H7 (cell line): ENCODE results near the gene CTDP1. TPM values are rescaled to one million over a fixed set of nuclear protein-coding genes. Genes with fewer than 3 reads are reported as not detected.
"Not testable (repeated sequence)": the region's sequence is repeated elsewhere in the genome, so short reads cannot be mapped to it uniquely, and the experiment has no call there.

Source experiments
- DNase-seq: peaks from one replicate; pipeline ENCODE4 v3.0.0; 2012
- H3K27me3 ChIP-seq: 2 replicates; pipeline ENCODE4 v1.6.0; 2011; ENCODE audit warnings: mild to moderate bottlenecking, low read length; ENCODE audit not compliant: control insufficient read depth, insufficient read depth
- H3K36me3 ChIP-seq: replicated peaks from 2 replicates; pipeline ENCODE4 v1.5.1; 2011; ENCODE audit warnings: low read length; ENCODE audit not compliant: control insufficient read depth, insufficient read depth
- H3K4me3 ChIP-seq: 2 replicates; pipeline ENCODE4 v1.5.1; 2011; ENCODE audit warnings: low read depth, mild to moderate bottlenecking, control low read depth, low read length, moderate library complexity; ENCODE audit not compliant: insufficient read depth
- total RNA-seq: library from RNA; depleted of rRNA; stranded (reverse); fragments of >200 nt; shearing (Covaris generic); gene quantifications from 2 replicates; pipeline ENCODE4 v1.2.3, GENCODE V29; 2014

Gene CTDP1
- total RNA-seq, 1 experiment from 2014 or later, result 38.9 TPM

DNA sequence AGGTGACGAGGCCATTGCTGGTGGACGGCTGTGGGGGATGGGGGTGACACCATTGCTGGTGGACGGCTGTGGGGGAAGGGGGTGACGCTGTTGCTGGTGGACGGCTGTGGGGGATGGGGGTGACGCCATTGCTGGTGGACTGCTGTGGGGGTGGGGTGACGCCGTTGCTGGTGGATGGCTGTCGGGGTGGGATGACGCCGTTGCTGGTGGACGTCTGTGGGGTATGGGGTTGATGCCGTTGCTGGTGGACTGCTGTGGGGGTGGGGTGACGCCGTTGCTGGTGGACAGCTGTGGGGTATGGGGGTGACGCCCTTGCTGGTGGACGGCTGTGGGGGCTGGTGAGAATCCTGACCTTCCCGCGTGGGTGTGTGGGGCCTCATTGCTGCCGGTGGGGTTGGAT, 47.1 kb downstream of the CTDP1 start:
- no peak for DNase-seq
- Histone ChIP-seq H3K4me3 (no peak overlapping the region), H3K36me3 (peaks cover under 1% of the 10 kb centered on the region), H3K27me3 (no peaks in the 10 kb centered on the region)

DNA sequence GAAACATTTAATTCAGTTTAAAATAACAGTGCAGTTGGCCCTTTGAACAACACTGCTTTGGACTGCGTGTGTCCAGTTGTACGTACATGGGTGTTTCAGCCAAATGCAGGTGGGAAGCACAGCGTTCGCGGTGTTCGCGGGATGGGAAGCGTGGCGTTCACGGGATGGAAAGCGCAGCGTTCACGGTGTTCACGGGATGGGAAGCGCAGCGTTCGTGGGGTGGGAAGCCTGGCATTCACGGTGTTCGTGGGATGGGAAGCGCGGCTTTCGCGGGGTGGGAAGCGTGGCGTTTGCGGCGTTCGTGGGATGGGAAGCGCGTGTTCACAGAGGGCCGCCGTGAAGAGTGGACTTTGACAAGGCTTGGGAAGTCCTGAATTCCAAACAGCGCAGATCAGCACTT, 47.6 kb downstream of the CTDP1 start:
- Histone ChIP-seq H3K36me3 (peaks cover 3% of the 10 kb centered on the region), H3K27me3 (no peaks in the 10 kb centered on the region), H3K4me3 (no peak overlapping the region)
- no peak for DNase-seq

DNA sequence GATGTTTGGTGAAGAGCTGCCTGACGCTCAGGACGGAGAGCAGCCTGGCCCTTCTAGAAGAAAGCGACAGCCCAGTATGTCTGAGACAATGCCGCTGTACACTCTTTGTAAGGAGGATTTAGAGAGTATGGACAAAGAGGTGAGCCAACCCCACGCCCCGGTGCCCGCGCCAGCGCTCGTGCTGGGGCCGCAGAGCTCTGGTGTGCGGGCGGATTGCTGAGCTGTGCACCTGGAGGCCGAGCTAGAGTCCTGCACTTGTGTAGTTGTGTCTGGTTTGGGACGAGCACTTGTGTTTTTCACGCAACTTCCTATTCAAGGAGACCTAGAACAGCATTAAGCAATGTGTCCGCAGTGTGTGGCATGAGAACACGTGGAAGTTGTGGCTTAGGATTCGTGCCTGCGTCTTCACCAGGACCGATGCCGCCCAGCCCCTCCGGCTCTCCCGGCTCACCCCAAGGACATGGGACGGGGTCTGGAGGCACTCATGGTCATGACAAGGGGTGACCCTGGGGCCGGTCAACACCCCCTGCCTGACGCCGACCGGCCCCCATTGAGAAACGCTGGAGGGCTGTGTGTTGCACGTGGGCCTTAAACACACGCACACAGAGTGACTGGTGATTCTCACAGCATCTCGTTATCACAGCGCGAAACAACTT, 49.5 kb downstream of the CTDP1 start:
- no peak for DNase-seq
- Histone ChIP-seq H3K27me3 (no peaks in the 10 kb centered on the region), H3K36me3 (peaks cover 3% of the 10 kb centered on the region), H3K4me3 (no peak overlapping the region)

DNA sequence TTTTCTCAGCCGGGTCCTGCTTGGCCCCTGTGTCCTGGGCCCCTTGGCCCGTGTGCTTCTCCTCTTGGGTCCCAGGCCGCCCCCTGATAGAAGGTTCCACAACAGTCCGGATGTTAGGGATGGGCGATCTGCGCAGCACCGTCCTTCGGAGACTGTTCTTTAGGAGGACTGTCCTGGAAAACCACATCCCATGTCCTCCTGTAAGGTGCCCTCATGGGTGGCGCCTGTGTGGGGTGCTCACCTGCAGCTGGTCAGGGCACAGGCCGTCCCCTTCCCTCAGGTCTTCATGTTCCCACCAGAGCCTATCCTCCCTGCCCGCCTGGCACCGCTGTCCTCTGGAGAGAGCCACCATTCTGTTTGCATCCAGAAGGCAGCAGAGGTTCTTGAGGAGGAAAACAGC, 50.0 kb downstream of the CTDP1 start:
- DNase-seq, result no peak
- H3K36me3 ChIP-seq, result peaks cover 3% of the 10 kb centered on the region

DNA sequence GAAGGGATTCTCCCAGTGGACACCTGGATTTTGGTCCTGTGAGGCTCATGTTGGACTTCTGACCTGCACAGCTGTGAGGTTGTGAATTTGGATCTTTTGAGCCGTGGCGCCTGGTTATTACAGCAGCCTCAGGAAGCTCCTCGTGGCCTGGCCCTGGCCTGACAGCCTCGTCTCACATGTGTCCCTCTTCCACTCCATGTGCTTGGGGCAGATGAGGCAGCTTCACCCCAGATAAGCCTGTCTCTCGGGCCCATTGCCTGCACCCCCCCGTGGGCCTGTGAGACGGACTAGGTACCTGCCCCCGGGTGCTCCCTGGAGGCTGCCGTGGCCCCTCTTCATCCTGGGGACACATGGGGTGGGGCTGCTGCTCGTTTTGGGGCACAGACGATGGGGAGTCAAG, 51.2 kb downstream of the CTDP1 start:
- Histone ChIP-seq H3K27me3 (no peaks in the 10 kb centered on the region), H3K4me3 (no peak overlapping the region), H3K36me3 (peaks cover 3% of the 10 kb centered on the region)
- no peak for DNase-seq

More for the DNA sequence above, 50.0 kb downstream of the CTDP1 start:
- no peak overlapping the region for H3K4me3 ChIP-seq
- no peaks in the 10 kb centered on the region for H3K27me3 ChIP-seq

DNA sequence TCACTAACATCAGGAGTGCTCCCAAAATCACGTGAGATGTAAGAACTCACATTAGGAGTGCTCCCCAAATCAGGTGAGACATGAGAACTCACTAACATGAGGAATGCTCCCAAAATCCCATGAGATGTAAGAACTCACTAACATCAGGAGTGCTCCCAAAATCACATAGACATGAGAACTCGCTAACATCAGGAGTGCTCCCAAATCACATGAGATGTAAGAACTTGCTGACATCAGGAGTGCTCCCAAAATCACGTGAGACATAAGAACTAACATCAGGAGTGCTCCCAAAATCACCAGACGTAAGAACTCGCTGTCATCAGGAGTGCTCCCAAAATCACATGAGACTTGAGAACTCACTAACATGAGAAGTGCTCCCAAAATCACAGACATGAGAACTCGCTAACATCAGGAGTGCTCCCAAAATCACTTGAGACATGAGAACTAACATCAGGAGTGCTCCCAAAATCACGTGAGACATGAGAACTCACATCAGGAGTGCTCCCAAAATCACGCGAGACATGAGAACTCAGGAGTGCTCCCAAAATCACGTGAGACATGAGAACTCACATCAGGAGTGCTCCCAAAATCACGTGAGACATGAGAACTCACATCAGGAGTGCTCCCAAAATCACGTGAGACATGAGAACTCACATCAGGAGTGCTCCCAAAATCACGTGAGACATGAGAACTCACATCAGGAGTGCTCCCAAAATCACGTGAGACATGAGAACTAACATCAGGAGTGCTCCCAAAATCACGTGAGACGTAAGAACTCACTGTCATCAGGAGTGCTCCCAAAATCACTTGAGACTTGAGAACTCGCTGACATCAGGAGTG, 52.5 kb downstream of the CTDP1 start:
- H3K36me3 ChIP-seq, H3K4me3 ChIP-seq, DNase-seq, H3K27me3 ChIP-seq: not testable (repeated sequence)

DNA sequence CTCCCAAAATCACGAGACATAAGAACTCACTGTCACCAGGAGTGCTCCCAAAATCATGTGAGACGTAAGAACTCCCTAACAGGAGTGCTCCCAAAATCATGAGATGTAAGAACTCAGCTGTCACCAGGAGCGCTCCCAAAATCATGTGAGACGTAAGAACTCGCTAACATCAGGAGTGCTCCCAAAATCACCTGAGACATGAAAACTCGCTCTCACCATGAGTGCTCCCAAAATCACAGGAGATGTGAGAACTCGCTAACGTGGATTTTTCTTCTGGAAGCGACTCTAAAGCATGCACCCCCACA, 53.1 kb downstream of the CTDP1 start:
- H3K4me3 ChIP-seq, result no peak overlapping the region
- no peaks in the 10 kb centered on the region for H3K27me3 ChIP-seq
- DNase-seq, result no peak
- peaks cover 5% of the 10 kb centered on the region for H3K36me3 ChIP-seq

DNA sequence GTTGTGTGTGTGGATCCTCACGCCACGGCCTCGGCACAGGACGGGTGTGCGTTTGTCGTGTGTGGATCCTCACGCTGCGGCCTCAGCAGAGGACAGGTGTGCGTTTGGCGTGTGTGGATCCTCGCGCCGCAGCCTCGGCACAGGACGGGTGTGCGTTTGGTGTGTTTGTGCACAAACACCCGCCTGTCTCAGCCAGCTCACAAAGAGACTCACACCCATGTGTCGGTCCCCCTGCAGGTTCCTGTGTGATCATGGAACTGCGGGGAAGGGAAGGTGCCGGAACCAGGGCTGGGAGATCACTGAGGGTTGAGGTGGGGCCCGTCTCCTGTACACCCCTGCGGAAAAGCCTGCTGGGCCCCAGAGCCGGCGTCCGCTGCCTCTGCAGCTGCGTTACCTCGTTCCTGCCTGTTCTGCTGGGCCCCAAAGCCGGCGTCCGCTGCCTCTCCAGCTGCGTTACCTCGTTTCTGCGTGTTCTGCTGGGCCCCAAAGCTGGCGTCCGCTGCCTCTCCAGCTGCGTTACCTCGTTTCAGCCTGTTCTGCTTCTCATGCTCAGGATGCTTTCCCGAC, 53.6 kb downstream of the CTDP1 start:
- H3K36me3 ChIP-seq, result peaks cover 5% of the 10 kb centered on the region
- no peak for DNase-seq
- no peaks in the 10 kb centered on the region for H3K27me3 ChIP-seq
- H3K4me3 ChIP-seq, result no peak overlapping the region

DNA sequence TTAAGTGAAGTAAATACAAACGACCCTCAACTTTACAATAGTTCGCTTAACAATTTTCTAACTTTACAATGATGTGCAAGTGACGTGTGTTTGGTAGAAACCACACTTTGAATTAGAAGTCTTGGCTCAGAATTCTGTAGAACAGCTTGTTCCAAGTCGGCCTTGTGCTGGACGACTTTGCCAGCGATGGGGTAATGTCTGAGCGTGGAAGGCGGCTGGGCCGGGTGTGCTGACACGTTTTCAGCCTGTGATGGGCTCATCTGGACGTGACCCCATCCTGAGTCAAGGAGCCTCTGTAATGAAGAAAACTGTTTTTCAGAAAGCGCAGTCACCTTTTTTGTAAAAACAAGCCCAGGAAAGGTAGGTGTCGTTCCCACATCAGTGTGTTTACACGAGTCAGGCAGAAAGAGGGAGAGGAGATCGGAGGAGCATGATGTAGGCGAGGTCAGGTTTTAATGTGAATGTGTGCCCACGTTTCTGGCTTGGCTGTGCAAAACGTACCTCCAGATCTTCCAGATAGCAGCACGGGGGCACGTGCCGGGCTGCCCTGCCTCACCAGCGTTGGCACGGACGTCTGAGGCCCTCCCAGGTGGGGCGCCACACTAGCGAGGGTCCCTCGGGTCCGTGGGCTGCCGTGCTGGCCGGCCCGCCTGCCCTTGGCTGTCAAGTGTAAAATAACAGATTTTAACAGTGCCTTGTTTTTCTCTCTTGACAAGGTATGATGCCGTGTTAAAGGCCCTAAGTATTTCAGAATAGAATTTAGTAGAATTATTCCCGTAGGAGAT, 54.6 kb downstream of the CTDP1 start:
- no peak for DNase-seq
- no peak overlapping the region for H3K4me3 ChIP-seq
- no peaks in the 10 kb centered on the region for H3K27me3 ChIP-seq
- peaks cover 5% of the 10 kb centered on the region for H3K36me3 ChIP-seq

DNA sequence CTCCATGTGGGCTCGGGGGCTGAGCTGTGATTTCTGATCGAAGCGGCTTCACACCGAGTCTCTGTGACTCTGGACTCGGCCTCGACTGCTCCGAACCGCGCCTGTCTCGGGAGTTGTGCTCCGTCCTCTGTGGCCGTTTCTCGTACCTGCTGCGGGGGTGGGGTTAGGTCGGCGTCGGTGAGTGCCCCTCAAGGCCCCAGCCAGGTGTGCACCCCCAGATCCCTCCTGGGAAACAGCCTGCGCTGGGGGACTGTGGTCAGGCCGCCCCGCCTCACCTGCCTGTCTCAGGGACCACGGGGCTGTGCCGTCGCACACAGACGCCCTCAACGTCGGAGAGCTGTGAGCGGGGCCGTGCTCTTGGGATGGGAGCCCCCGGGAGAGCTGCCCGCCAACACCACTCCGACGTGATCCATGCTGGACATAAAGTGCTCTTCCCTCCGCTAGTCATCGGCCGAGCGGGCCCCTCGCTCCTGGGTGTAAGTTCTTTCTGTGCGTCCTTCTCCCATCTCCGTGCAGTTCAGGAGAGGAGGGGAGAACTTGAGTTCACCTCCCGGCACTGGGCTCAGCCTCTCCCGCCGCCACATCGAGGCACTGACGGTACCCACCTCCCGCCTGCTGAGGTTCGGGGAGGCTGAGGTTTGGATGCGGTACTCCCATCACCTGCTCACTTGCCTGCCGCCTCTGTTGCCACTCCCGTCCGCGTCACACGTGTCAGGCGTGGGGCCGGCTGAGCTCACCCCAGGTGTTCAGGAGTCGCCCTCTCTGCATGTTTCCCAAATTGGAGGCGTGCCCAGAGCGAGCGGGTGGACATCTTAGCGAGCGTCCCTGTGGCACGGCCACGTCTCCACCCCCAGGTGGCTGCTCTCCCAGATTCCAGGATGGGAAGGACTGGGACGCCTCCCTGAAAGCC, 55.7 kb downstream of the CTDP1 start:
- H3K4me3 ChIP-seq, result no peak overlapping the region
- no peak for DNase-seq
- no peaks in the 10 kb centered on the region for H3K27me3 ChIP-seq
- H3K36me3 ChIP-seq, result peaks cover 5% of the 10 kb centered on the region

DNA sequence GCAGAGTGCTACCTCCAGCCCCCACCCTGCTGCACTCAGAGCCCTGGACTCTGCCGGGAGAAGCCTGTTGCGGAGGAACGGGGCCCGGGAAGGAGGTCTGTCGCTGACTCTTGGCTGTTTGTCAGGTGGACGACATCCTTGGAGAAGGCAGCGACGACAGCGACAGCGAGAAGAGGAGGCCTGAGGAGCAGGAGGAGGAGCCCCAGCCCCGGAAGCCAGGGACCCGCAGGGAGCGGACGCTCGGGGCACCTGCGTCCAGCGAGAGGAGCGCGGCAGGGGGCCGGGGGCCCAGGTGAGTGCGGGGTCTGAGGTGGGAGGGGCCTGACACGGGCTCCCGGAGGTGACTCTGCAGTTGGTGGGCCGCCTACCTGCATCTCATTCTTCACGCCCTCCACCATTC, 56.6 kb downstream of the CTDP1 start:
- no peak for DNase-seq
- peaks cover 5% of the 10 kb centered on the region for H3K36me3 ChIP-seq
- H3K4me3 ChIP-seq, result no peak overlapping the region
- H3K27me3 ChIP-seq, result no peaks in the 10 kb centered on the region

DNA sequence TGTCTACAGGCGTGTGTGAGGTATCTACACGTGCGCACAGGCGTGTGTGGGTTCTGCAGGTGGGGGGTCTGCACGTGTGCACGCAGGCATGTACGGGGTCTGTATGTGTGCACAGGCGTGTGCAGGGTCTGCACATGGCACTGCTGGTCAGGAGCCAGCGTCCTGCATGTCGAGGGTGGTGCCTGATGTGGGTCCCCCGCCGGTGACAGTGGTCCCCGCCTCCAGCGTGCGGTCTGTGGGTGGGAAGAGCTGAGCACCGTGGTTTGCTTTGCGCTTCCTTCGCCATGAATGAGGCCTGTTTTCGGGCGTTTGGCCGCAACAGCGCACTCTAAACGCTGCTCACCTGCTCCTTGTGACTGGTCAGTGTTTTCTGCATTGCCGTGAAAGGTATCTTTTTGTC, 57.2 kb downstream of the CTDP1 start:
- H3K36me3 ChIP-seq, result peaks cover 5% of the 10 kb centered on the region
- DNase-seq, result no peak

DNA sequence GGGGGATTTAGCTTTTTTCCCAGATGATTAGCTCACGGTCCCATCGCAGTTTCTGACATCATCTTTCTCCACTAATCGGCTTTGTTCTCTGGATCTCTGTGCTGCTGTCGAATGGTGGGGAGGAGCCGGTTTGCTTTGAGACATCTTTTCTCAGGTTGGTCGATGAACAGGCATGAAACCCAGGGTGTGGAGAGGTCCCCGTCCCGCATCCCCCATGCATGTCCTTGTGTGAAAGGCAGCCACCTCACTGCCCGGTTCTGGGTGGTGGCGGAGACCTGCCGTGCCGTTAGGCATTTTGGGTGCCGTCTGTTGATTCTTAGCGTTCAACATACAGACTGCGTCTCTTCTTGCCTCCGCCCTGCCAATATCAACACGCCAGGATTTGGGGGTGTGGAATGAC, 57.8 kb downstream of the CTDP1 start:
- DNase-seq, result no peak
- H3K36me3 ChIP-seq, result peaks cover 4% of the 10 kb centered on the region
- no peaks in the 10 kb centered on the region for H3K27me3 ChIP-seq

More for the DNA sequence above, 57.2 kb downstream of the CTDP1 start:
- H3K27me3 ChIP-seq, result no peaks in the 10 kb centered on the region
- no peak overlapping the region for H3K4me3 ChIP-seq

DNA sequence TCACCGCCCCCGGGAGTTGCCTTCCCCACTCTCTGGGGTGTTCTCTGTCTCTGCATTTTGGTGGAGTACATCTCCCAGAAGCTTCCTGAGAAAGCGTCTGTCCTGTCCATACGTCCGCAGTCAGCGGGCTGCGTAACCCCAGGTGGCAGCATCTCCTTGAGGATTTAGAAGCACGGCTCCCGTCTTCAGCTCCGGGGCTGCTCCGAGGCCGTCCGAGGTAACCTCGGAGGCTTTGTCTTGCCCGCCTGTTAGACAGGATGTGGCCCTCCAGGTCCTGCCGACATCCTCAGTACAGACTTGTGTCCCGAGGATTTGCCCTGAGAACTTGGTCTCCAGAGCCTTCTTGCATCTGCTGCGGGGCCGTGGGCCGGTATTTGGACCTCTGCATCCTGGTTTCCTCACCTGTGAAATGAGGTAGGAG, 58.4 kb downstream of the CTDP1 start:
- no peaks in the 10 kb centered on the region for H3K27me3 ChIP-seq
- DNase-seq, result no peak
- H3K36me3 ChIP-seq, result peaks cover 4% of the 10 kb centered on the region
- no peak overlapping the region for H3K4me3 ChIP-seq

More for the DNA sequence above, 57.8 kb downstream of the CTDP1 start:
- no peak overlapping the region for H3K4me3 ChIP-seq
